SH-SY5Y (cell line): ENCODE results near the gene SERBP1.

Experiments used
- GATA2 ChIP-seq: IDR thresholded peaks from 2 replicates; pipeline ENCODE4 v1.6.1; 2011; ENCODE audit warnings: mild to moderate bottlenecking, low read depth, low read length
- GATA3 ChIP-seq: IDR thresholded peaks from 2 replicates; pipeline ENCODE4 v1.6.1; 2011; ENCODE audit warnings: low read depth, mild to moderate bottlenecking, low read length, moderate library complexity

DNA sequence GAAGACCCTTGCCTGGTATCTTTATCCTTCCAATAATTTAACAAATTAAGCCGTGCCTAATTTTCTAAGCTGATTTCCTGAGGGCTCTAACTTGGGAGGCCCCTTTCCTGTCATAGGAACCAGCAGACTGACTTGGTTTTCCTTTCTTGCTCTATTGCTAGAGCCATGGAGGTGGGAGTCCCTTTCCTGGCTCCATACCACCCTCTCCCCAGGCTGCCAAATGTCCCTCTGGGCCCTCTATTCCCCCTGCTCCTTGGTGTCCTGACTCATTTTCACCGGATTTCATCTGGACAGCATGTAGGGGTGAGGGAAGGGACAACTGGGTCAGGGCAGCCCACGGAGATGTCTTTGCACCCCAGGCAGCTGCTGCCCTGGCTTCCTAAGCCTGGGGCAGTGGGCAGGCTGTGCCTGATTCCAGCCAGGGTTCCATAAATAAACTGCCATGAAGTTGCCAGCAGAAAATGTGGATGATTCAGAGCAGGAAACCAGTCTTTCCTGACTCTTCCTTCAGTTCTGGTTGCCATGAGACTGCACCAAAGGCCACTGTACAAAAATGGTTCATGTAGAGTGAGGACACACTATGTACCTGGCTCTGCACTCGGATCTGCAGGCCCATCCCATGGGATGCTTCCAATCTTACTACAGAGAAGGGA, 38.0 kb upstream of the SERBP1 start:
- no peak for TF ChIP-seq GATA3
- no peak for TF ChIP-seq GATA2
